Measurements from ENCODE around the gene FHIP1A. TPM values are rescaled to one million over a fixed set of nuclear protein-coding genes. Genes with fewer than 3 reads are reported as not detected.

FHIP1A gene
- polyA plus RNA-seq, 3 donors: 0.01 TPM; not detected in 2

DNA sequence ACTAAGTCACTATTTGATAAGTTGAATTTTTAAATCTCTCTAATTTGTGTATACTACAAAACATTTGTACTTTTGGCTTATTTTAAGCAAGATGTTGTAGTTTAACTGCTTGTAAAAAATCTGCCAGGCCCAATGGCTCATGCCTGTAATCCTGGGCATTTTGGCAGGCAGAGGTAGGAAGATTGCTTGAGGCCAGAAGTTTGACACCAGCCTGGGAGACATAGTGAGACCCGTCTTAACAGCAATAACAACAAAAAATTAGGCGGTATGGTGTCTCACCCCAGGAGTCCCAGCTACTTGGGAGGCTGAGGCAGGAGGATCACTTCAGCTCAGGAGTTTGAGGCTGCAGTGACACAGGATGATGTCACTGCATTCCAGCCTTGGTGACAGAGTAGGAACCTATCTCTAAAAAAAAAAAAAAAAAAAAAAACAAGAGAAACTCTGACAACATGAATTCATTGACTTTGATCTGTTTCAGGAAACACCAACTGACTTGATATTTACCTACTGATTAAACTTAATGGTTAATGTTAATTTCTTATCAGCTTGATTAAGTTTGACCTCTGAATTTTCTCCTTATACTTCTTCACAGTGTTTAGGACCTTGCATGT, 8.9 kb downstream of the FHIP1A start:
- no peak overlapping the region for H3K4me2 ChIP-seq (replicated peaks; ENCODE audit: extremely low read depth, low read length, poor library complexity, severe bottlenecking)

GRCh38 chr4:151418385-151418784, 9.4 kb downstream of the FHIP1A start:
- H2AFZ ChIP-seq (ENCODE audit: insufficient read depth, low read depth, low read length, poor library complexity, severe bottlenecking): no peak overlapping the region
- Mint-ChIP-seq H3K27ac (no peak overlapping the region), H3K36me3 (no peaks in the 10 kb centered on the region), H3K4me1 (peaks cover 11% of the 10 kb centered on the region), H3K27me3 (ENCODE audit: low read depth in 3 of 3) (peaks cover 6 to 14% (median 7%) of the 10 kb centered on the region in 3 donors), H3K9me3 (no peaks in the 10 kb centered on the region), H3K4me3 (no peak overlapping the region)
- DNase-seq: no peak
- H3K9me3 ChIP-seq (replicated peaks in 1 of 2; ENCODE audit: control insufficient read depth in 1 of 2, insufficient read depth in 1 of 2, low read length in 2 of 2): no peaks in the 10 kb centered on the region
- H4K20me1 ChIP-seq (ENCODE audit: insufficient read depth, low read length): no peaks in the 10 kb centered on the region
- H3K9ac ChIP-seq (ENCODE audit: insufficient read depth, low read length, poor library complexity, severe bottlenecking): no peak overlapping the region
- no peak overlapping the region for H3K4me3 ChIP-seq (replicated peaks in 1 of 3; ENCODE audit: low read depth in 2 of 3, low read length in 3 of 3)
- H3K4me2 ChIP-seq (replicated peaks; ENCODE audit: extremely low read depth, low read length, poor library complexity, severe bottlenecking): no peak overlapping the region
- H3K27me3 ChIP-seq (ENCODE audit: control insufficient read depth in 2 of 2, insufficient read depth in 2 of 2, low read length in 2 of 2): no peaks in the 10 kb centered on the region
- intact Hi-C loops (cut with micrococcal nuclease): no loop called here
- H3K27ac ChIP-seq (ENCODE audit: low read depth in 1 of 2, low read length in 2 of 2): no peak overlapping the region
- H3K36me3 ChIP-seq (replicated peaks in 1 of 2; ENCODE audit: control insufficient read depth in 1 of 2, insufficient read depth in 2 of 2, low read length in 2 of 2): no peaks in the 10 kb centered on the region
- no peaks in the 10 kb centered on the region for H3K79me2 ChIP-seq (ENCODE audit: insufficient read depth, low read length)
- no peak for TF ChIP-seq CTCF (IDR thresholded peaks at IDR 0.05)
- peaks cover 0 to 11% of the 10 kb centered on the region in 2 donors for H3K4me1 ChIP-seq (ENCODE audit: control insufficient read depth in 1 of 2, insufficient read depth in 2 of 2, low read length in 2 of 2)

More for the DNA sequence above, 8.9 kb downstream of the FHIP1A start:
- Mint-ChIP-seq H3K36me3 (no peaks in the 10 kb centered on the region), H3K4me1 (peaks cover 11% of the 10 kb centered on the region), H3K4me3 (no peak overlapping the region), H3K27ac (no peak overlapping the region), H3K27me3 (ENCODE audit: low read depth in 3 of 3) (peaks cover 6 to 15% (median 7%) of the 10 kb centered on the region in 3 donors), H3K9me3 (no peaks in the 10 kb centered on the region)
- Histone ChIP-seq H3K9me3 (replicated peaks in 1 of 2; ENCODE audit: control insufficient read depth in 1 of 2, insufficient read depth in 1 of 2, low read length in 2 of 2) (no peaks in the 10 kb centered on the region), H3K36me3 (replicated peaks in 1 of 2; ENCODE audit: control insufficient read depth in 1 of 2, insufficient read depth in 2 of 2, low read length in 2 of 2) (no peaks in the 10 kb centered on the region), H3K4me3 (replicated peaks in 1 of 3; ENCODE audit: low read depth in 2 of 3, low read length in 3 of 3) (no peak overlapping the region), H3K9ac (ENCODE audit: insufficient read depth, low read length, poor library complexity, severe bottlenecking) (no peak overlapping the region), H3K27me3 (ENCODE audit: control insufficient read depth in 2 of 2, insufficient read depth in 2 of 2, low read length in 2 of 2) (no peaks in the 10 kb centered on the region), H3K4me1 (ENCODE audit: control insufficient read depth in 1 of 2, insufficient read depth in 2 of 2, low read length in 2 of 2) (peaks cover 0 to 11% of the 10 kb centered on the region in 2 donors), H3K79me2 (ENCODE audit: insufficient read depth, low read length) (no peaks in the 10 kb centered on the region), H2AFZ (ENCODE audit: insufficient read depth, low read depth, low read length, poor library complexity, severe bottlenecking) (no peak overlapping the region), H3K27ac (ENCODE audit: low read depth in 1 of 2, low read length in 2 of 2) (no peak overlapping the region), H4K20me1 (ENCODE audit: insufficient read depth, low read length) (no peaks in the 10 kb centered on the region)
- intact Hi-C loops (cut with micrococcal nuclease): no loop called here
- TF ChIP-seq CTCF (IDR thresholded peaks at IDR 0.05): no peak
- no peak for DNase-seq
- 100% methylated on average over 2 of the region's 2 CpGs for WGBS (ENCODE audit: insufficient coverage)
